HG03342 (cell line): ENCODE data around the gene C10orf62.
A peak's percentile ranks its signal among the peaks of the same experiment; 100 is the strongest.
"Not testable (repeated sequence)": the region's sequence is repeated elsewhere in the genome, so short reads cannot be mapped to it uniquely, and the experiment has no call there.

Source experiments
- ATAC-seq: cut with Tn5 transposase; IDR thresholded peaks from one replicate; pipeline ENCODE4 v1.9.1; 2021; ENCODE audit warnings: mild to moderate bottlenecking, moderate library complexity; ENCODE audit not compliant: unreplicated experiment

C10orf62 gene, protein sequence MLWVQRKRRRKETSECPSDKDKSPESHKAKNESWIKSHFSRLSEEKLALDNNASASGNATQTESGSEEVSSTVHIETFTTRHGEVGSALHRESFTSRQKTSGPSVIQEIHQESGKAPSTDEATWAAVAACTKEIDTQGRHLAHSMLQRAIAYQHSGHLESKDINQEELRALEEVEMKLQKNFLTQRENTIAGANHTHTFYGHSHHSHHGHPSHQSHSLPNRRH

DNA sequence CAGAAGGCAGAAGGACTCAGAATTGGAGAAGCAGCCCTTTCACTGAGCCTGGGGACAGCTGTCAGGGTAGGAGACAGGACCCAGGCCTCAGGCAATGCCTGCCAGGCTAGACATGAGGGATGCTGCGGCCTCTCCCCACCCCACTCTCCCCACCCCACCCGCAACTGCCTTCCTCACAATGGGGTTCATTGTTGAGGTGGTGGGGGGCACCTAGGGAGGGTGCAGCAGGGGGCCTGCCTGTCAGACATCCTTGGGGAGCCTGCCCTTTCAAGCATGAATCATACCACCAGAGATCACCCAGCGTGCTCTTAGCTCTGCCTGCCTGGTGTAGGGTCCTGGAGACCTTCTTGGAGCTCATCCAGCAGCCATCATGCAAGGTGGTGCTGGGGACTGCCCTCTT lies at the start of gene C10orf62:
Gene C10orf62, plus strand, starts transcription at position 243 of the 400 bp plus-strand sequence. CDS start 177 bp downstream, outside the sequence.
- no peak for ATAC-seq

- ATAC-seq, result no peak
These were observed 48.6 kb upstream of the C10orf62 start for GRCh38 chr10:97540669-97541500.

DNA sequence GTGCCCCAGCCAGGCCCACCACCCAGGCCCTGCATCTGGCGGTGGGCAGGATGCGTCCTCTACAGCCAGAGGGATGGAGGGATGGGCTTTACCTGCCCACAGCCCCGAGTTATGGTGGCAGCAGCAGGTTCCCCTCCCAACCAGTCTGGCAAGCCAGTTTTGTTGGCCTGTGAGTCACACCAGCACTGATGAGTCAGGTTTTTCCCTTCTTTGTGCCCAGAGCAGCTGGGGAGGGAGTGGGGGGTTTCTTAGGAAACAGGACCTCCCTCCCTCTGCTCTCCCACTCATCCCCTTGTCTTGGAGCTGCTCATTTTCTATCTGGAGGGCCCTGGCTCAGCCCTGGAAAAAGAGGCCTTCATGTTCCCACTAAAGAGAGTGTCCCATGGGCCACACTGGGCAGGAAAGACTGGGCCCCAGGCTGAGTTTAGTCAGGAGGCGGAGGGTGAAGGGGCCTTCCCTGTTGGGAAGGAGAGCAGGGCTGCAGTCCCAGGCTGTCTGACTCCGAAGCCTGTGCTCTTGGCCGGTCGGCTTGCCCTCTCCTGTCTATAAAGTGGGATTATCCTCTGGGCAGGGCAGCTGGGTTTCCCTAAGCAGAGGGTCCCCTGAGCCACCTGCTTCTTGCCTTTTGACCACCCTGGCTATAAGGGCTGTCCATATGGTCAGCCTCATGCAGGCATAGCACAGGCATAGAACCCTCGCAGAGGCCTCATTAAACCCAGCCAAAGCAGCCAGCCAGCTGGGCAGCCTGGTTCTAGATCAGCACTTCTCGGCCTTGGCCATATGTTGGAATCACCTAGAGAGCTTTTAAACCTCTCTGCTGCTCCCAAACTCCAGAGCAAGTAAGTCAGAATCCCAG lies 47.1 kb upstream of the C10orf62 start:
- no peak for ATAC-seq

DNA sequence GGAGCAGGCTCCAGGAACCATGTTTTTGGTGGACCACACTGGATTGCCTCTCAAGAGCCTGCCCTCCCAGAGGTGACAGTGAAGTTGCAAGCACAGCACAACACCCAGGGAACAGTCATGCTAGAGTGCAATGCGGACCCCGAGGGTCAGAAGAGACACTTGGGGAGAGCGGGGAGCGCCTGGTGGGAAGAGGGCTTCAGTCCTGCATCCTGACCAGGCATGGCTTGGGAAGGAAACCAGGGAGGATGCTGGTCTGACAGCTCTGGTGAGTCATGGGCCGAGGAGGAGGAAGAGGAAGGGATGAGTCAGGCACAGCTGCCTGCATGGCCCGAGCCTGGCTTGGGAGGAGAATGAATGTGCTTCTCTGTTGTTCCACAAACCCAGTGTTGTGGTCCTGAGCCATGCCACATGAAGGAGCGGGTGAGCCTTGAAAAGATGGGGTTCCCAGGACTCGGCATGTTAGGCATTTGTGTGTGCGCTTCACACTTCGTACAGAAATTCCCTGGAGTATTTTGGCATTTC lies 46.4 kb upstream of the C10orf62 start:
- no peak for ATAC-seq

- no peak for ATAC-seq
These were observed 42.9 kb upstream of the C10orf62 start for GRCh38 chr10:97546456-97547270.

DNA sequence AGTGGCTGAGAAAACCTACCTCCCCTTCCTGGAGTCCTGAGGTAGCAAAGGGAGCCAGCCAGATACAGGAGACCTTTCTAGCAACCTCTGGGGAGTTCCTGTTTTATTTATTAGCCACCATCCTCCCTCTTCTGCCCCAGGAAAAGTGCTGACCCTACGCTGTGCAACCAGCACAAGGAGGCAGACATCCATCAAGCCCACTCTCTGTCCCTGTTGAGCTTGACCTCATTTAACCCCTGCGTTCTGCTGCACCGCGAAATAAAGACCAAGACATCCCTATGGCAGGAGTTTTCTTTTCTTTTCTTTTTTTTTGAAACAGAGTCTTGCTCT lies 42.3 kb upstream of the C10orf62 start:
- ATAC-seq, result no peak

DNA sequence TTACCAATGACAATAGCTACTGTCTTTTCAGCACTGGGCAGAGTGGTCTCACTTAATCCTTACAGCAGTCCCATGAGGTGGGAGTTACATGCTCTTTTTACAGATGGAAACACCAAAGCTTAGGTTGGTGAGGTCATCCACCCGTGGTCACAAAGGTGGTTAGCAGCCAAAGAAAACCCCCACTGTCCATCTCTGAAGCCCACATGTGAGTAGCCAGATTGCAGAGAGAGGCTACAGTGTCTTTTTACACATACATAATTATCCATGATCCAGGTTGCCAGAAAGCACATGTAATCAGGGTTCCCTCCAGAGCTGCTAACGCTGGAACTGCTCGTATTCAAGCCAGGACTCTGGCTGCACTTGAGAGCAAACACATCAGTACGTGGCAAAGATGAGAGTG lies 41.6 kb upstream of the C10orf62 start:
- ATAC-seq, result no peak

GRCh38 chr10:97548828-97549455 lies 40.6 kb upstream of the C10orf62 start:
- ATAC-seq, result no peak

DNA sequence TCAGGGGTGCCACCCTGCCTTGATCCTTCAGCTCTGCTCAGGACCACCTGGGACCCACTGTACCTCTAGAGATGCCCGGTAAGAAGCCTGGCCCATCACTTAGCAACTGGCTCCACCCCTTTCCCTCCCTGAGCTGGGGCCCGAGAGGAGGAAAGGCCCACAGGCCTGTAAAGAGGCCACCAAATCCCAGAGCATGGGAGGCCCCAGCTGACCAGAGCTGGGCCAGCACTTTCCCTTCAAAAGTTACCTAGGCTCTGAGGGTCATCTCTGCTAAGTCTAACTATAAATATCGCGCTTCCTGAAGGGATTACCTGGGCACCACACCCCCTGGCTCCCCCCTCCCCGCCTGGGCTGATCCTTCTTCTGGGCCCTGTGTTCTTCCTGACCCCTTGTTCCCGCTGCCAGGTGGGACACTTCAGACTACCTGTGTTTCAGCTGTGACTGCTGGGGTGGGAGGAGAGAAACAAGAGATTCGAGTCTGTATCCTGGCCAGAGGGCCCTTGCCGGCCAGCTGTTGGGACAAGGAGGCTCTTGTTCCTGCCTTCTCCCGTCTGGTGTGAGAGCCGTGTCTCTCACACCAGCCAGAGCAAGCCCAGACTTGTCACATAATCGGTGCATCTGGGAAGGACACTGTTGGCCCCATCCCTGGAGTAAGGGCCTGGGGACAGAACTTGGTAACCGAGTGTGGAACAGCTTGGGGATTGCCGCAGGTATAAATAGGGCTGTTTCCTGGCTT lies 39.8 kb upstream of the C10orf62 start:
- ATAC-seq, result no peak

DNA sequence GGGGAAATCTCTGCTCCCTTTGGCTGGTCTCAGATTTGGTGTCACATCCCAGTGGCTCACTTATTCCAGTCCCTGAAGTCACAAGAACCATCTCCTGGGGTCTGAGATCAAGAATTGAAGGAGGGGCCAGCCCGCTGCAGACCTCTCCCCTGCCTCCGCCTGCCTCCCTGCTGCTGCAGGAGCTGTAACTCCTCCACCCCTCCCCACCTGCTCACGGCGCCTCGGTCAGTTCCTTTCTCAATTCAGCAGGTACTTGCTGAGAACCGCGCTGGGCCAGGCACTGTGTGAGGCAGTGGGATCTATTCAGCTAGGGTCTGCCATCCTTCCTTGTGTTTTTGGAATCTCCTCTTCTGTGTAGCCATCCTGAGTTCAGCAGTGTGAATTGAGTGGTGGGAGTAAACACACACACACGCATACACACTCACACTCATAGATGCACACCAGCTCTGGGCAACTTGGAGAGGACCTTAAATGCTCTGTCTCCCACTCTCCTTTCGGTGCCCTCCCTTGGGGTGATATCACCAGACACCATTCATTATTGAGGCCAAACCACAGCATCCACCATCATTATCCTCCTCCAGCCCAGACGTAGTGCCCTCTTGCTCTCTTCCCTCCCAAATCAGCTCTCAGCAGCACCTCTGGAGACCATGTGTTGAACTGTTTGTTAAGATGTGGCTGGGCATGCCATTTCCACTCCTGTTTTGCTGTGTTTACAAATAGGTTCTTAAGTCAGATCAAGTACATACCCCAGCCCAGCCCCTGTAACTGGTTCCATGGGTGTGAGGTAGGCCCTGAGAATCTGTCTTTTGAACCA lies 39.0 kb upstream of the C10orf62 start:
- ATAC-seq, result no peak

GRCh38 chr10:97551271-97551670 lies 38.2 kb upstream of the C10orf62 start:
- ATAC-seq, result no peak

- ATAC-seq, result peak; percentile 58
These were observed 35.9 kb upstream of the C10orf62 start for GRCh38 chr10:97553575-97554031.

GRCh38 chr10:97554336-97554735 lies 35.2 kb upstream of the C10orf62 start:
- ATAC-seq, result not testable (repeated sequence)

GRCh38 chr10:97555541-97555940 lies 34.0 kb upstream of the C10orf62 start:
- not testable (repeated sequence) for ATAC-seq

GRCh38 chr10:97560731-97561381 lies 28.7 kb upstream of the C10orf62 start:
- not testable (repeated sequence) for ATAC-seq

DNA sequence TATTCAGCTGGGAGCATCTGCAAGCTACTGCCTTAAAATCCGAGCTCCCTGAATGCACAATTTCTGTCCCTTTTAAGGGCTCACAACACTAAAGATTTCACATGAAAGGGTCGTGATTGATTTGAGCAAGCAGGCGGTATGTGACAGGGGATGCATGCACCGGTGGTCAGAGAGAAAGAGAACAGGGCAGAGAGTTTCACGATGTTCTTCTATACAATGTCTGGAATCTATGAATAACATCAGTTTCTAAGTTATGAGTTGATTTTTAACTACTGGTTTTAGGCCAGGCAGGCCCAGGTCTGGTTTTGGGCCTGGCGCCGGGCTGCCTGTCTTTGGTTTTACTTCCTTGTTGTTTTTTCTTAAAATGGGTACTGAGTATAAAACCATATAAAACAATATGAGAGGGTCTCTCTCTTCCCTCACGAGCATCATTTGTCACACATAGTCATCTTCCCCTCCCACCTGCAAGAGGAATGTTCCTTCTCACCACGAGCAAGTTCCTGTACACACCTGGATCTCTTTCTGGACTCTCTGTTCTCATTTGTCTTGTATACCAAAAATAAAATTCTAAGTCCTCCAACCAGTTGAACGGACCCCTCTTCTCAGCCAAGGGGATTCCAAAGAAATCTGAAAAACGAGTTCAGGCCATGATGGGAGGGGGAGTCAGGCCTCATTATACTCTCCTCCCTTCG lies 28.0 kb upstream of the C10orf62 start:
- not testable (repeated sequence) for ATAC-seq

DNA sequence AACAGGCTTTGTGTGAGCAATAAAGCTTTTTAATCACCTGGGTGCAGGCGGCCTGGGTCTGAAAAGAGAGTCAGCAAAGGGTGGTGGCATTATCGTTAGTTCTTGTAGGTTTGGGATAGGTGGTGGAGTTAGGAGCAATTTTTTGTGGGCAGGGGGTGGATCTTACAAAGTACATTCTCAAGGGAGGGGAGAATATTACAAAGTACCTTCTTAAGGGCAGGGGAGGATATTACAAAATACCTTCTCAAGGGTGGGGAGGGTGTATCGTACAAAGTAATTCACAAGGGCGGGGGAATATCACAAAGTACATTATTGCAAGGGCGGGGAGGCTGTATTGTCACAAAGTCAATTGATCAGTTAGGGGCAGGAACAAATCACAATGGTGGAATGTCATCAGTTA lies 27.2 kb upstream of the C10orf62 start:
- not testable (repeated sequence) for ATAC-seq
